Aorta (tissue), 5 donors: ENCODE results near the gene SH2D4B. TPM values are rescaled to one million over a fixed set of nuclear protein-coding genes. Genes with fewer than 3 reads are reported as not detected.

Experiments used
- ATAC-seq: fragments of 200-7000 bp; cut with Tn5 transposase; one replicate; pipeline ENCODE4 v1.9.1; 2022; ENCODE audit warnings: moderate library complexity; ENCODE audit not compliant: low FRiP score
- DNase-seq, 2 donors: peaks; one replicate each; pipeline ENCODE4 v3.0.0-alpha.2; 2020
- H3K27ac ChIP-seq, 2 donors: one replicate each; pipeline ENCODE4 v1.5.1; 2013; ENCODE audit warnings: low read length in 2 of 2, mild to moderate bottlenecking in 2 of 2, moderate library complexity in 2 of 2, control low read depth in 1 of 2, inconsistent platforms in 1 of 2, low read depth in 1 of 2
- H3K27me3 ChIP-seq, 2 donors: one replicate each; pipeline ENCODE4 v1.6.1; 2013; ENCODE audit warnings: control low read depth in 1 of 2, low read length in 1 of 2, mild to moderate bottlenecking in 1 of 2, moderate library complexity in 1 of 2; ENCODE audit not compliant: insufficient read depth in 2 of 2, control insufficient read depth in 1 of 2
- H3K36me3 ChIP-seq, 2 donors: one replicate each; pipeline ENCODE4 v1.6.1; 2013; ENCODE audit warnings: control low read depth in 1 of 2, low read length in 1 of 2, mild to moderate bottlenecking in 1 of 2; ENCODE audit not compliant: insufficient read depth in 2 of 2, control insufficient read depth in 1 of 2
- H3K4me1 ChIP-seq, 2 donors: one replicate each; pipeline ENCODE4 v1.6.1; 2013; ENCODE audit warnings: low read length in 2 of 2, control low read depth in 1 of 2, mild to moderate bottlenecking in 1 of 2, moderate library complexity in 1 of 2; ENCODE audit not compliant: insufficient read depth in 2 of 2, control insufficient read depth in 1 of 2
- H3K4me3 ChIP-seq, 2 donors: one replicate each; pipeline ENCODE4 v1.5.1; 2013; ENCODE audit warnings: low read length in 2 of 2, control low read depth in 1 of 2, mild to moderate bottlenecking in 1 of 2
- H3K9me3 ChIP-seq: one replicate; pipeline ENCODE4 v1.6.1; 2013; ENCODE audit warnings: mild to moderate bottlenecking, low read length; ENCODE audit not compliant: control insufficient read depth
- WGBS, 2 donors: extraction: QIAGEN DNeasy Blood & Tissue Kit; methylation state at CpG; one replicate each; pipeline ENCODE4 v1.1.7; 2013; 5-methylcytosine and 5-hydroxymethylcytosine counted together
- intact Hi-C, 2 donors: fragments of 100-400 bp; cut with DNase I; formaldehyde crosslinking; loops; one replicate each; pipeline versions ENCODE4 v1.14.2 to v1.15.0; 2022
- polyA plus RNA-seq, 2 donors: library from polyadenylated mRNA; stranded (reverse); fragments of 200-250 nt; gene quantifications; one replicate each; pipeline ENCODE4 v1.2.3, GENCODE V29; 2013
- total RNA-seq, 2 donors: library from RNA; stranded (reverse); fragmentation: NEBNext Ultra II Directional; extraction: Animal tissue kit (Norgen Biotek cat#: 25700); gene quantifications; one replicate each; pipeline ENCODE4 v1.2.1, GENCODE V29; 2021
- donor health status: healthy with polysubstance abuse.
- donor health status: Bipolar disorder and iron deficiency.
- donor health status: DM: no; HTN: no; CAD: no.
- donor health status: DM: no; HTN: no; CAD: no.
- donor health status: DM: yes; HTN: yes; CAD: no.

SH2D4B gene
- total and polyA plus RNA-seq, 4 donors, result 0.27 to 0.52 TPM; not detected in 2

- no peaks in the 10 kb centered on the region for H3K4me1 ChIP-seq
- ATAC-seq, result no peak
- 37 to 42% methylated on average over 7 of the region's 7 CpGs for WGBS, 2 donors
- no peaks in the 10 kb centered on the region for H3K36me3 ChIP-seq
- no peak overlapping the region for H3K27ac ChIP-seq
- DNase-seq, result no peak
- H3K4me3 ChIP-seq, result no peak overlapping the region
- intact Hi-C loops, result no loop called here
- no peaks in the 10 kb centered on the region for H3K27me3 ChIP-seq
- no peaks in the 10 kb centered on the region for H3K9me3 ChIP-seq
Measured at GRCh38 chr10:80647173-80647833, 109.6 kb downstream of the SH2D4B start.

GRCh38 chr10:80648106-80648505 lies 110.4 kb downstream of the SH2D4B start:
- DNase-seq (no peak), ATAC-seq (no peak)
- no peak overlapping the region for H3K27ac ChIP-seq
- intact Hi-C loops, result no loop called here
- H3K4me1 ChIP-seq, result no peaks in the 10 kb centered on the region
- H3K4me3 ChIP-seq, result no peak overlapping the region
- H3K27me3 ChIP-seq, result no peaks in the 10 kb centered on the region
- no peaks in the 10 kb centered on the region for H3K36me3 ChIP-seq
- H3K9me3 ChIP-seq, result no peaks in the 10 kb centered on the region
- 73 to 75% methylated on average over 5 of the region's 5 CpGs for WGBS, 2 donors

DNA sequence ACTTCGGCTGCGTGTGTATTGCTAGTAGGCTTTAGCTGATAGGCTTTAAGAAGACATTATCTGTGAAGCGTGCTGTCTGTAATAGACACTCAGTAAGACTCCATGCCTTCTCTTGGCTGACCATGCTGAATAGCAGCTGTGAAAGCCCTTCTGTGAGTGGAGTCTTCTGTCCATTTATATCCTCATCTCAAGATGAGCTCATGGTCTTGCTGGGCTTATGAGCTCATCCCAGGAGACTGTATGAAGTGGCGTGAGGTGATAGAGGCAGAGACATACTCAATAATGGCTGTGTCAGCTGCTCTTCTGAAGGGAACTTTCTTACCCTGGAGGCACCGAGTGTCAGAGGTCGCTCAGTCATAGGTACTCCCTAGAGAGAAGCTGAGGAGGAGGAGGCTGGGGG lies 111.5 kb downstream of the SH2D4B start:
- H3K27me3 ChIP-seq, result no peaks in the 10 kb centered on the region
- H3K9me3 ChIP-seq, result peaks cover 2% of the 10 kb centered on the region
- ATAC-seq, result peak; percentile 19
- no peaks in the 10 kb centered on the region for H3K36me3 ChIP-seq
- H3K27ac ChIP-seq, result no peak overlapping the region
- intact Hi-C loops, result no loop called here
- no peak overlapping the region for H3K4me3 ChIP-seq
- WGBS, 2 donors, result 95% methylated on average over 6 of the region's 6 CpGs
- no peaks in the 10 kb centered on the region for H3K4me1 ChIP-seq
- DNase-seq, result no peak

GRCh38 chr10:80655898-80656297 lies 118.2 kb downstream of the SH2D4B start:
- no peak for DNase-seq
- Histone ChIP-seq H3K27me3 (no peaks in the 10 kb centered on the region), H3K9me3 (peaks cover 12% of the 10 kb centered on the region), H3K4me3 (no peak overlapping the region), H3K36me3 (no peaks in the 10 kb centered on the region), H3K4me1 (no peaks in the 10 kb centered on the region), H3K27ac (no peak overlapping the region)
- WGBS, 2 donors, result 95 to 100% methylated on average over 1 of the region's 1 CpG
- intact Hi-C loops, result no loop called here
- ATAC-seq, result no peak

DNA sequence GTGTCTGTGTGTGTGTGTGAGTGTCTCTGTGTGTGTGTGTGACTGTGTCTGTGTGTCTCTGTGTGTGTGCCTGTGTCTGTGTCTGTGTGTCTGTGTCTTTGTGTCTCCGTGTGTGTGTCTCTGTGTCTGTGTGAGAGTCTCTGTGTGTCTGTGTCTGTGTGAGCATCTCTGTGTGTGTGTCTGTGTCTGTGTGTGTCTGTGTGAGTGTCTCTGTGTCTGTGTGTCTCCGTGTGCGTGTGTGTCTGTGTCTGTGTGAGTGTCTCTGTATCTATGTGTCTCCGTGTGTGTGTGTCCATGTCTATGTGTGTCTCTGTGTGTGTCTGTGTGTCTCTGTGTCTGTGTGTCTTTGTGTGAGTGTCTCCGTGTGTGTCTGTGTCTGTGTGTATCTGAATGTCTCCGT lies 120.4 kb downstream of the SH2D4B start:
- peaks cover 12% of the 10 kb centered on the region for H3K9me3 ChIP-seq
- WGBS, 2 donors, result 94 to 96% methylated on average over 6 of the region's 6 CpGs
- H3K36me3 ChIP-seq, result no peaks in the 10 kb centered on the region
- intact Hi-C loops, result no loop called here
- H3K27ac ChIP-seq, result no peak overlapping the region
- DNase-seq, result no peak
- no peaks in the 10 kb centered on the region for H3K4me1 ChIP-seq
- ATAC-seq, result no peak
- H3K27me3 ChIP-seq, result no peaks in the 10 kb centered on the region
- H3K4me3 ChIP-seq, result no peak overlapping the region

- no peaks in the 10 kb centered on the region for H3K36me3 ChIP-seq
- WGBS, 2 donors, result 81 to 84% methylated on average over 9 of the region's 9 CpGs
Measured at GRCh38 chr10:80659289-80659688, 121.6 kb downstream of the SH2D4B start.

GRCh38 chr10:80660266-80660665 lies 122.6 kb downstream of the SH2D4B start:
- Histone ChIP-seq H3K4me1 (no peaks in the 10 kb centered on the region), H3K27ac (no peak overlapping the region), H3K4me3 (no peak overlapping the region), H3K9me3 (peaks cover 9% of the 10 kb centered on the region), H3K36me3 (no peaks in the 10 kb centered on the region), H3K27me3 (no peaks in the 10 kb centered on the region)
- ATAC-seq, result no peak
- DNase-seq, result no peak
- intact Hi-C loops, result loop anchor here (5.0 to 10.0 kb wide), 2 partner anchors 215 to 262 kb away; no protein-coding TSS in a partner anchor
- 82 to 88% methylated on average over 7 of the region's 7 CpGs for WGBS, 2 donors

More at GRCh38 chr10:80659289-80659688, 121.6 kb downstream of the SH2D4B start:
- no peak overlapping the region for H3K4me3 ChIP-seq
- no peak overlapping the region for H3K27ac ChIP-seq
- no peaks in the 10 kb centered on the region for H3K4me1 ChIP-seq
- intact Hi-C loops, result no loop called here
- peaks cover 9% of the 10 kb centered on the region for H3K9me3 ChIP-seq
- no peak for DNase-seq
- H3K27me3 ChIP-seq, result no peaks in the 10 kb centered on the region
- no peak for ATAC-seq

DNA sequence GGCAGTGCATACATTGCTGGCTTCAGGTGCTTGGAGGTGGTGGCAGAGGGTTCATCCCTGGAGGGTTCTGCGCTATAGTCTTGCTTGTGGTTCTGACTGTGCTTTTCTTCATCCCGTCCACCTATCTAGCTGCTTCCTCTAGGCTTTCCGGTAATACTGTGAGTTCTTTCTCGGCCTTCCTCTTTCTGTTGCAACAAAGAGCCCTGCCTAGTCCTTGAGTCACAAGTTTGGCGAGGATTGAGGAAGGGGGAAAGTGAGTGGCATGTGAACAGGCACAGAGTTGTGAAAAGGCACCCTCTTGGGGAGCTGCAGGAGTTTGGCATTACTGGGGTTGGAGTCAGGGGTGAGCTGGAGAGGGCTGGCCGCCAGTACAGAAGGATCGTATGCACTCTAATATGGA lies 123.0 kb downstream of the SH2D4B start:
- intact Hi-C loops, result loop anchor here (5.0 to 10.0 kb wide), 2 partner anchors 216 to 262 kb away; no protein-coding TSS in a partner anchor

DNA sequence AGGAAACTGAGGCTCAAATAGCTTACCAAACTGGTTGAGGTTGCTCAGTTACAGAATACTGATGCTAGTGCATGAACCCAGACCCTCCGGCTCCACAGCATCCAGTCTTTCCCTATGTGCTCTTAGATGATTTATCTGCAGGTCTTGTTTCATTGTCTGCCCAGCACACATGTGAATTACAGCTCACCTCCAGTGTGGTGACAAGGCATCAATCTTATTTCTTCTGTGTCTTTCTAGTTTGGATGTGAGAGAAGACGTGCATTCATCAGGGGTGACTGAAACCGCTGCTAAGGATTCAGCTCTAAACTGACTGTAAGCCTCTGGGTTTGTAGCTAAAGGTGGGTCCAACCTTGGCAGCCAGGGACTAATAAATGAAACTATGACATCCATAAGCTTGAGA lies 123.8 kb downstream of the SH2D4B start:
- Histone ChIP-seq H3K9me3 (peaks cover 2% of the 10 kb centered on the region), H3K4me3 (no peak overlapping the region), H3K36me3 (no peaks in the 10 kb centered on the region), H3K27me3 (no peaks in the 10 kb centered on the region), H3K4me1 (no peaks in the 10 kb centered on the region), H3K27ac (no peak overlapping the region)
- no peak for ATAC-seq
- WGBS, 2 donors, result 93 to 94% methylated on average over 3 of the region's 3 CpGs
- DNase-seq, result no peak
- intact Hi-C loops, result loop anchor here (5.0 to 10.0 kb wide), 2 partner anchors 217 to 261 kb away; no protein-coding TSS in a partner anchor

More for the DNA sequence above, 123.0 kb downstream of the SH2D4B start:
- WGBS, 2 donors, result 75 to 85% methylated on average over 7 of the region's 7 CpGs
- no peak for ATAC-seq
- peak in 1 of 2 donors; percentile 53 for DNase-seq
- Histone ChIP-seq H3K9me3 (peaks cover 8% of the 10 kb centered on the region), H3K36me3 (no peaks in the 10 kb centered on the region), H3K27me3 (no peaks in the 10 kb centered on the region), H3K27ac (no peak overlapping the region), H3K4me1 (no peaks in the 10 kb centered on the region), H3K4me3 (no peak overlapping the region)
